ENCODE data around the gene LENG8. TPM values are rescaled to one million over a fixed set of nuclear protein-coding genes. Genes with fewer than 3 reads are reported as not detected.

Gene LENG8
- total RNA-seq, 3 donors from 2014 or later (not counting 1 experiment from before 2014, with no cell fraction given): 479 to 563 (median 507) TPM

- peaks cover 13% of the 10 kb centered on the region for H3K4me1 ChIP-seq (ENCODE audit: control insufficient read depth, insufficient read depth, low read length)
- no peak overlapping the region for H3K27ac ChIP-seq (ENCODE audit: low read length)
- no peaks in the 10 kb centered on the region for H3K9me3 Mint-ChIP-seq
- H3K36me3 Mint-ChIP-seq: no peaks in the 10 kb centered on the region
- no peaks in the 10 kb centered on the region for H3K36me3 ChIP-seq (ENCODE audit: control insufficient read depth, insufficient read depth, low read length)
- H3K27ac Mint-ChIP-seq: no peak overlapping the region
- no peak overlapping the region for H3K4me3 ChIP-seq (ENCODE audit: low read length)
- H3K4me1 Mint-ChIP-seq: peaks cover 5 to 13% of the 10 kb centered on the region in 2 donors
- intact Hi-C loops (cut with micrococcal nuclease): no loop called here
- WGBS (ENCODE audit: insufficient coverage): 89% methylated on average over 11 of the region's 11 CpGs
- no peaks in the 10 kb centered on the region for H3K9me3 ChIP-seq (ENCODE audit: control insufficient read depth, insufficient read depth, low read length)
- H3K27me3 Mint-ChIP-seq (ENCODE audit: low read depth in 2 of 2): peaks cover 8 to 22% of the 10 kb centered on the region in 2 donors
- DNase-seq (no peak), ATAC-seq (no peak)
- no peak overlapping the region for H3K4me3 Mint-ChIP-seq
- TF ChIP-seq CTCF (IDR thresholded peaks at IDR 0.05): no peak
- peaks cover 17% of the 10 kb centered on the region for H3K27me3 ChIP-seq (ENCODE audit: control insufficient read depth, insufficient read depth, low read length)
These were observed 21.4 kb upstream of the LENG8 start for GRCh38 chr19:54427586-54427985.

GRCh38 chr19:54428323-54429175 lies 20.4 kb upstream of the LENG8 start:
- Mint-ChIP-seq H3K27me3 (ENCODE audit: low read depth in 2 of 2) (peaks cover 3 to 17% of the 10 kb centered on the region in 2 donors), H3K9me3 (no peaks in the 10 kb centered on the region), H3K27ac (no peak overlapping the region), H3K4me3 (no peak overlapping the region), H3K36me3 (no peaks in the 10 kb centered on the region), H3K4me1 (peaks cover 5 to 13% of the 10 kb centered on the region in 2 donors)
- TF ChIP-seq CTCF (IDR thresholded peaks at IDR 0.05): no peak
- intact Hi-C loops (cut with micrococcal nuclease): no loop called here
- Histone ChIP-seq H3K27me3 (ENCODE audit: control insufficient read depth, insufficient read depth, low read length) (peaks cover 17% of the 10 kb centered on the region), H3K36me3 (ENCODE audit: control insufficient read depth, insufficient read depth, low read length) (no peaks in the 10 kb centered on the region), H3K4me3 (ENCODE audit: low read length) (no peak overlapping the region), H3K27ac (ENCODE audit: low read length) (no peak overlapping the region), H3K9me3 (ENCODE audit: control insufficient read depth, insufficient read depth, low read length) (no peaks in the 10 kb centered on the region), H3K4me1 (ENCODE audit: control insufficient read depth, insufficient read depth, low read length) (peaks cover 13% of the 10 kb centered on the region)
- DNase-seq: no peak
- no peak for ATAC-seq
- 89% methylated on average over 11 of the region's 11 CpGs for WGBS (ENCODE audit: insufficient coverage)

GRCh38 chr19:54429176-54429495 lies 19.9 kb upstream of the LENG8 start:
- Histone ChIP-seq H3K27me3 (ENCODE audit: control insufficient read depth, insufficient read depth, low read length) (peaks cover 17% of the 10 kb centered on the region), H3K4me1 (ENCODE audit: control insufficient read depth, insufficient read depth, low read length) (peaks cover 13% of the 10 kb centered on the region), H3K4me3 (ENCODE audit: low read length) (no peak overlapping the region), H3K9me3 (ENCODE audit: control insufficient read depth, insufficient read depth, low read length) (no peaks in the 10 kb centered on the region), H3K36me3 (ENCODE audit: control insufficient read depth, insufficient read depth, low read length) (no peaks in the 10 kb centered on the region), H3K27ac (ENCODE audit: low read length) (no peak overlapping the region)
- ATAC-seq (no peak), DNase-seq (no peak)
- peaks cover 0 to 15% of the 10 kb centered on the region in 2 donors for H3K27me3 Mint-ChIP-seq (ENCODE audit: low read depth in 2 of 2)
- intact Hi-C loops (cut with micrococcal nuclease): no loop called here
- TF ChIP-seq CTCF (IDR thresholded peaks at IDR 0.05): no peak
- H3K4me1 Mint-ChIP-seq: peaks cover 5 to 16% of the 10 kb centered on the region in 2 donors
- no peaks in the 10 kb centered on the region for H3K36me3 Mint-ChIP-seq
- no peak overlapping the region for H3K27ac Mint-ChIP-seq
- no peaks in the 10 kb centered on the region for H3K9me3 Mint-ChIP-seq
- 72% methylated on average over 6 of the region's 8 CpGs for WGBS (ENCODE audit: insufficient coverage)
- no peak overlapping the region for H3K4me3 Mint-ChIP-seq

Measured in natural killer cell (primary cell).